A549 (cell line): ENCODE measurements around the gene SLC27A2. TPM values are rescaled to one million over a fixed set of nuclear protein-coding genes. Genes with fewer than 3 reads are reported as not detected.

Experiments used
- ATAC-seq, 2 experiments: fragments of 200-7000 bp in 1 of 2; fragments of >200 bp in 1 of 2; cut with Nextera tagmentation in 1 of 2; cut with Tn5 transposase in 1 of 2; 3 replicates each; pipeline versions ENCODE4 v1.8.0 to v1.9.1; 2018 to 2020; ENCODE audit warnings: mild to moderate bottlenecking in 1 of 2, moderate library complexity in 1 of 2
- CTCF ChIA-PET: fragments of 300-600 bp; sonication (Branson Sonifier 250); formaldehyde crosslinking; extraction: SDS; loops from one replicate; lab custom pipeline; 2021; ENCODE audit warnings: antibody characterized with exemption, inconsistent platforms; lab: Yijun Ruan, JAX
- POLR2A ChIA-PET: fragments of 350-600 bp; formaldehyde crosslinking; extraction: SDS; loops from one replicate; lab custom pipeline; 2021; ENCODE audit warnings: antibody characterized with exemption, inconsistent platforms; lab: Yijun Ruan, JAX
- DNase-seq, 2 experiments: peaks; one replicate each; pipeline versions ENCODE4 v3.0.0 to v3.0.0-alpha.2; 2011 to 2016; ENCODE audit warnings: low read depth in 1 of 2, low spot score in 1 of 2
- FAIRE-seq: peaks from 2 replicates; lab custom pipeline; 2011; peaks lifted over from hg19 to GRCh38; lab: Jason Lieb, UNC
- H3K27ac ChIP-seq, 2 experiments: fragments of >200 bp; sonication (Bioruptor Twin); formaldehyde crosslinking; 3 replicates each; pipeline ENCODE4 v1.5.1; 2016 to 2017
- H3K4me1 ChIP-seq: fragments of >200 bp; sonication (Bioruptor Twin); formaldehyde crosslinking; 3 replicates; pipeline ENCODE4 v1.6.1; 2016
- H3K4me2 ChIP-seq: fragments of >200 bp; sonication (Bioruptor Twin); formaldehyde crosslinking; 3 replicates; pipeline ENCODE4 v1.6.1; 2016
- H3K4me3 ChIP-seq: fragments of >200 bp; sonication (Bioruptor Twin); formaldehyde crosslinking; 3 replicates; pipeline ENCODE4 v1.5.1; 2016
- H3K9me3 ChIP-seq: fragments of >200 bp; sonication (Bioruptor Twin); formaldehyde crosslinking; 3 replicates; pipeline ENCODE4 v1.6.1; 2016
- CBX2 ChIP-seq: fragments of 200-600 bp; sonication (generic); IDR thresholded peaks from 2 replicates; pipeline ENCODE4 v1.6.1; 2016; ENCODE audit warnings: low read depth, mild to moderate bottlenecking, borderline replicate concordance
- CBX8 ChIP-seq: fragments of 200-600 bp; sonication (generic); IDR thresholded peaks from 2 replicates; pipeline ENCODE4 v1.6.1; 2016
- CEBPB ChIP-seq, 2 experiments: fragments of >200 bp in 1 of 2; sonication (Bioruptor Twin) in 1 of 2; formaldehyde crosslinking in 1 of 2; IDR thresholded peaks; 2 replicates each; pipeline ENCODE4 v1.6.1; 2012 to 2016
- CHD2 ChIP-seq: fragments of 150-350 bp; IDR thresholded peaks from 2 replicates; pipeline ENCODE4 v1.6.1; 2014; ENCODE audit warnings: low read length; ENCODE audit not compliant: partially characterized antibody
- CTCF ChIP-seq: fragments of >200 bp; sonication (Bioruptor Twin); formaldehyde crosslinking; IDR thresholded peaks from 3 replicates; pipeline ENCODE4 v1.5.1; 2016
- EHMT2 ChIP-seq: fragments of 200-600 bp; sonication (generic); IDR thresholded peaks from 2 replicates; pipeline ENCODE4 v1.6.1; 2016; ENCODE audit warnings: antibody characterized with exemption, low read depth, mild to moderate bottlenecking, moderate library complexity
- FOXS1 ChIP-seq: fragments of 250-450 bp; sonication (Bioruptor Pico); IDR thresholded peaks from 2 replicates; pipeline ENCODE4 v1.5.0; 2020; ENCODE audit warnings: mild to moderate bottlenecking, moderate library complexity
- GATA3 ChIP-seq: IDR thresholded peaks from 2 replicates; pipeline ENCODE4 v1.6.1; 2012; ENCODE audit warnings: borderline replicate concordance
- HDAC2 ChIP-seq: fragments of 200-600 bp; sonication (generic); IDR thresholded peaks from 2 replicates; pipeline ENCODE4 v1.6.1; 2016
- HOXB5 ChIP-seq: fragments of 250-450 bp; sonication (Bioruptor Pico); IDR thresholded peaks from 2 replicates; pipeline ENCODE4 v1.5.0; 2020; ENCODE audit warnings: mild to moderate bottlenecking, moderate library complexity
- KDM5A ChIP-seq: fragments of 200-600 bp; sonication (generic); IDR thresholded peaks from 2 replicates; pipeline ENCODE4 v1.6.1; 2016; ENCODE audit warnings: antibody characterized with exemption, mild to moderate bottlenecking
- MAFK ChIP-seq: fragments of 450-650 bp; IDR thresholded peaks from 2 replicates; pipeline ENCODE4 v1.6.1; 2014; ENCODE audit not compliant: partially characterized antibody
- MAZ ChIP-seq: fragments of 150-350 bp; IDR thresholded peaks from 2 replicates; pipeline ENCODE4 v1.6.1; 2014; ENCODE audit warnings: antibody characterized with exemption, low read depth, low read length, borderline replicate concordance
- NFE2L2 ChIP-seq: fragments of 150-350 bp; conservative IDR thresholded peaks from 2 replicates; pipeline ENCODE4 v1.6.1; 2014; ENCODE audit warnings: low read length
- NR3C1 ChIP-seq: fragments of >200 bp; sonication (Bioruptor Twin); formaldehyde crosslinking; IDR thresholded peaks from 3 replicates; pipeline ENCODE4 v1.6.1; 2017
- PHF8 ChIP-seq: fragments of 200-600 bp; sonication (generic); IDR thresholded peaks from 2 replicates; pipeline ENCODE4 v1.6.1; 2016; ENCODE audit warnings: low read depth, mild to moderate bottlenecking, antibody characterized with exemption, moderate library complexity, borderline replicate concordance
- POLR2AphosphoS2 ChIP-seq: conservative IDR thresholded peaks from 2 replicates; pipeline ENCODE4 v1.6.1; 2012; ENCODE audit warnings: low read length, improper control_type of control experiment, inconsistent platforms
- RCOR1 ChIP-seq: fragments of 150-350 bp; IDR thresholded peaks from 2 replicates; pipeline ENCODE4 v1.6.1; 2014; ENCODE audit warnings: antibody characterized with exemption, low read length, low read depth
- RFX5 ChIP-seq: fragments of 450-650 bp; IDR thresholded peaks from 2 replicates; pipeline ENCODE4 v1.7.1; 2014; ENCODE audit warnings: antibody characterized with exemption, mild to moderate bottlenecking, moderate library complexity
- RNF2 ChIP-seq: fragments of 200-600 bp; sonication (generic); IDR thresholded peaks from 2 replicates; pipeline ENCODE4 v1.6.1; 2016; ENCODE audit warnings: low read depth, mild to moderate bottlenecking, antibody characterized with exemption, moderate library complexity, borderline replicate concordance
- SREBF2 ChIP-seq: fragments of 450-650 bp; IDR thresholded peaks from 2 replicates; pipeline ENCODE4 v1.6.1; 2014; ENCODE audit warnings: mild to moderate bottlenecking, moderate library complexity
- TFCP2L1 ChIP-seq: fragments of 250-450 bp; sonication (Bioruptor Pico); IDR thresholded peaks from 2 replicates; pipeline ENCODE4 v1.5.0; 2021; ENCODE audit warnings: mild to moderate bottlenecking
- ZSCAN20 ChIP-seq: fragments of 250-450 bp; sonication (Bioruptor Pico); IDR thresholded peaks from 2 replicates; pipeline ENCODE4 v1.8.0; 2022; ENCODE audit warnings: mild to moderate bottlenecking, moderate library complexity
- WGBS: methylation state at CpG from one replicate; pipeline ENCODE4 v1.1.6; 2017; ENCODE audit errors: missing lambda C conversion rate; 5-methylcytosine and 5-hydroxymethylcytosine counted together
- polyA plus RNA-seq, 4 experiments: library from polyadenylated mRNA; depleted of rRNA in 3 of 4; stranded (reverse); fragments of >200 nt; fragmentation: RNase III in 1 of 4; extraction: RNeasy Plus Mini Kit Qiagen cat#74134 plus additional on column Dnase treatment in 1 of 4; gene quantifications; 2 replicates in 3 of 4; 3 replicates in 1 of 4; pipeline ENCODE4 v1.2.3, GENCODE V29; 2011 to 2017
- TF ChIP-seq, protein P1 (sequence below): IDR thresholded peaks from 2 replicates; pipeline ENCODE4 v1.6.1; 2012
- TF ChIP-seq, protein P2 (sequence below): fragments of 200-600 bp; sonication (generic); IDR thresholded peaks from 2 replicates; pipeline ENCODE4 v1.6.1; 2016; ENCODE audit warnings: antibody characterized with exemption, mild to moderate bottlenecking, moderate library complexity
- TF ChIP-seq, protein P3 (sequence below): IDR thresholded peaks from 2 replicates; pipeline ENCODE4 v1.6.1; 2012
- TF ChIP-seq, protein P4 (sequence below): fragments of >200 bp; sonication (Bioruptor Twin); formaldehyde crosslinking; IDR thresholded peaks from 3 replicates; pipeline ENCODE4 v1.6.1; 2016
- TF ChIP-seq, protein P5 (sequence below): fragments of 250-450 bp; sonication (Bioruptor Pico); IDR thresholded peaks from 2 replicates; pipeline ENCODE4 v1.5.0; 2020; ENCODE audit warnings: low read depth, mild to moderate bottlenecking, moderate library complexity

Gene SLC27A2
- polyA plus RNA-seq, 2 of the 4 experiments (the other 2 are of a cell fraction) = 36.0 to 44.1 TPM

DNA sequence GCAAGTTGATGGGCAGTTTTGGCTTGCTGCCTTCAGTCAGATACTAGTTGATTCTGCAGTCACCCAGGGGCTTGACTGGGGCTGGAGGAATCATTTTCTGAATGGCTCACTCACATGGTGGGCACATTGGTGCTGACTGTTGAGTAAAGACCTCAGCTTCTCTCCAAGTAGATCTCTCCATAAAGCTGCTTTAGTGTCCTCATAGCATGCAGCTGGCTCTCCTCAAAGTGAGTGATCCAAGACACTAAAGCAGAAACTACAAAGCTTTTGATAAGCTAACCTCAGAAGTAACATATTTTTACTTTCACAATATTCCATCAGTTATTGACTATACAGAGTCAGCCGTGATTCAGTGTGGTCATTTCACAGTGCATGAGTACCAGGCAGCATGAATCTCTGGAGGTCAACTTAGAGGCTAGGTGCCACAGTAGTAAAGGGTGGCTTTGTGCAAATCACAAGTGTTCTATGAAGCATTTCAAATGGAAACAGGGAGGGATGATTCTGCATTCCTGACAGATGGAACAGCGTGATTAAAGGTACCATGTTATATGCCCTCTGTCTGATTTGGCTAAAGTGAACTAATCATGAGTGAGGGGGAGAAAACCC lies 38.6 kb upstream of the SLC27A2 start:
- ChIA-PET CTCF (interaction anchor here (0.6 to 5.6 kb wide), 6 partner anchors 9 to 173 kb away, joined by 3 to 25 read pairs (median 3); no protein-coding TSS in a partner anchor), POLR2A (no interaction called here)
- Histone ChIP-seq H3K4me3 (no peak overlapping the region), H3K27ac (peak overlapping the region in 1 of 2 experiments; percentile 15; a peak in 3 of 6 replicates), H3K4me1 (peaks cover 25% of the 10 kb centered on the region), H3K9me3 (no peaks in the 10 kb centered on the region), H3K4me2 (no peak overlapping the region)
- TF ChIP-seq, protein P1, sequence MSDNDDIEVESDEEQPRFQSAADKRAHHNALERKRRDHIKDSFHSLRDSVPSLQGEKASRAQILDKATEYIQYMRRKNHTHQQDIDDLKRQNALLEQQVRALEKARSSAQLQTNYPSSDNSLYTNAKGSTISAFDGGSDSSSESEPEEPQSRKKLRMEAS = no peak
- TF ChIP-seq, protein P2, sequence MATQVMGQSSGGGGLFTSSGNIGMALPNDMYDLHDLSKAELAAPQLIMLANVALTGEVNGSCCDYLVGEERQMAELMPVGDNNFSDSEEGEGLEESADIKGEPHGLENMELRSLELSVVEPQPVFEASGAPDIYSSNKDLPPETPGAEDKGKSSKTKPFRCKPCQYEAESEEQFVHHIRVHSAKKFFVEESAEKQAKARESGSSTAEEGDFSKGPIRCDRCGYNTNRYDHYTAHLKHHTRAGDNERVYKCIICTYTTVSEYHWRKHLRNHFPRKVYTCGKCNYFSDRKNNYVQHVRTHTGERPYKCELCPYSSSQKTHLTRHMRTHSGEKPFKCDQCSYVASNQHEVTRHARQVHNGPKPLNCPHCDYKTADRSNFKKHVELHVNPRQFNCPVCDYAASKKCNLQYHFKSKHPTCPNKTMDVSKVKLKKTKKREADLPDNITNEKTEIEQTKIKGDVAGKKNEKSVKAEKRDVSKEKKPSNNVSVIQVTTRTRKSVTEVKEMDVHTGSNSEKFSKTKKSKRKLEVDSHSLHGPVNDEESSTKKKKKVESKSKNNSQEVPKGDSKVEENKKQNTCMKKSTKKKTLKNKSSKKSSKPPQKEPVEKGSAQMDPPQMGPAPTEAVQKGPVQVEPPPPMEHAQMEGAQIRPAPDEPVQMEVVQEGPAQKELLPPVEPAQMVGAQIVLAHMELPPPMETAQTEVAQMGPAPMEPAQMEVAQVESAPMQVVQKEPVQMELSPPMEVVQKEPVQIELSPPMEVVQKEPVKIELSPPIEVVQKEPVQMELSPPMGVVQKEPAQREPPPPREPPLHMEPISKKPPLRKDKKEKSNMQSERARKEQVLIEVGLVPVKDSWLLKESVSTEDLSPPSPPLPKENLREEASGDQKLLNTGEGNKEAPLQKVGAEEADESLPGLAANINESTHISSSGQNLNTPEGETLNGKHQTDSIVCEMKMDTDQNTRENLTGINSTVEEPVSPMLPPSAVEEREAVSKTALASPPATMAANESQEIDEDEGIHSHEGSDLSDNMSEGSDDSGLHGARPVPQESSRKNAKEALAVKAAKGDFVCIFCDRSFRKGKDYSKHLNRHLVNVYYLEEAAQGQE = no peak
- TF ChIP-seq, protein P3, sequence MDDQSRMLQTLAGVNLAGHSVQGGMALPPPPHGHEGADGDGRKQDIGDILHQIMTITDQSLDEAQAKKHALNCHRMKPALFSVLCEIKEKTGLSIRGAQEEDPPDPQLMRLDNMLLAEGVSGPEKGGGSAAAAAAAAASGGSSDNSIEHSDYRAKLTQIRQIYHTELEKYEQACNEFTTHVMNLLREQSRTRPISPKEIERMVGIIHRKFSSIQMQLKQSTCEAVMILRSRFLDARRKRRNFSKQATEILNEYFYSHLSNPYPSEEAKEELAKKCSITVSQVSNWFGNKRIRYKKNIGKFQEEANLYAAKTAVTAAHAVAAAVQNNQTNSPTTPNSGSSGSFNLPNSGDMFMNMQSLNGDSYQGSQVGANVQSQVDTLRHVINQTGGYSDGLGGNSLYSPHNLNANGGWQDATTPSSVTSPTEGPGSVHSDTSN = no peak
- TF ChIP-seq CBX2 (no peak), MAZ (no peak), CEBPB (IDR thresholded peaks at IDR 0.05) (no peak), RFX5 (no peak), EHMT2 (no peak), NR3C1 (no peak), RCOR1 (no peak), CBX8 (no peak), MAFK (no peak), TFCP2L1 (no peak), GATA3 (no peak), FOXS1 (CRISPR knock-in tag) (no peak), SREBF2 (no peak)
- 89% methylated on average over 2 of the region's 2 CpGs for WGBS
- FAIRE-seq (no peak), DNase-seq (no peak), ATAC-seq (no peak)

DNA sequence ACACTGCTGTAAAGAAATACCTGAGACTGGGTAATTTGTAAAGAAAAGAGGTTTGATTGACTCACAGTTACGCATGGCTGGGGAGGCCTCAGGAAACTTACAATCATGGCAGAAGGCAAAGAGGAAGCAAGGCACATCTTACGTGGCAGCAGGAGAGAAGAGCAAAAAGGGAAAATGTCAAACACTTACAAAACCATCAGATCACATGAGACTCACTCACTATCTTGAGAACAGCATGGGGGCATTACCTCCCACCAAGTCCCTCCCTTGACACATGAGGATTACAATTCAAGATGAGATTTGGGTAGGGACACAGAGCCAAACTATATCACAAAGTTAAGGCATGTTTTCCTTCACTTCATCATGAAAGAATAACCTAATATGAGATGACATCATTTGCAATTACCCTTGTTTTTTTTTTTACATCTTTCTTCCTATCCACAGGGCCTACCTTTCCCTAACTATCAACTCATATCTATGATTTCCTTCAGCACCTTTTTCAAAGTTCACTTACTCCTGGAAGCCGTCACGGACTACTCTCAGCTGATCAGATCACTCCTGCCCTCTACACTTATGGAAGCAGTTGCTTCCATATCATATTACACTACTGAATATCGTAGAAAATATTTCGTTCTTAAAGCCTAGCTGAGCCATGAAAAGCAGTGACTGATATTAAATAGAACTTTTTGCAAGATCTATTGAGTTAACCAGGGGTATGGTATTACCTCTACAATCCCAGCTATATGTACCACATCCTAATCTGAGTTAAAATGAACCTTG lies 37.5 kb upstream of the SLC27A2 start:
- H3K9me3 ChIP-seq = no peaks in the 10 kb centered on the region
- ChIA-PET POLR2A (no interaction called here), CTCF (interaction anchor here (0.6 to 5.6 kb wide), 40 partner anchors 7 to 1283 kb away, joined by 3 to 25 read pairs (median 5); no protein-coding TSS in a partner anchor)
- peaks cover 28% of the 10 kb centered on the region for H3K4me1 ChIP-seq
- no peak for DNase-seq
- no peak for FAIRE-seq
- no peak overlapping the region for H3K4me3 ChIP-seq
- WGBS = 65% methylated on average over 6 of the region's 6 CpGs
- H3K4me2 ChIP-seq = peak overlapping the region; percentile 47; the same call in 2 of the 3 replicates
- H3K27ac ChIP-seq = peak overlapping the region; percentile 49 to 58; a peak in 5 of 6 replicates
- ATAC-seq = no peak
- TF ChIP-seq RFX5 = no peak
- TF ChIP-seq SREBF2 = no peak
- no peak for TF ChIP-seq HOXB5 (CRISPR knock-in tag)
- no peak for TF ChIP-seq CTCF
- TF ChIP-seq, protein P4, sequence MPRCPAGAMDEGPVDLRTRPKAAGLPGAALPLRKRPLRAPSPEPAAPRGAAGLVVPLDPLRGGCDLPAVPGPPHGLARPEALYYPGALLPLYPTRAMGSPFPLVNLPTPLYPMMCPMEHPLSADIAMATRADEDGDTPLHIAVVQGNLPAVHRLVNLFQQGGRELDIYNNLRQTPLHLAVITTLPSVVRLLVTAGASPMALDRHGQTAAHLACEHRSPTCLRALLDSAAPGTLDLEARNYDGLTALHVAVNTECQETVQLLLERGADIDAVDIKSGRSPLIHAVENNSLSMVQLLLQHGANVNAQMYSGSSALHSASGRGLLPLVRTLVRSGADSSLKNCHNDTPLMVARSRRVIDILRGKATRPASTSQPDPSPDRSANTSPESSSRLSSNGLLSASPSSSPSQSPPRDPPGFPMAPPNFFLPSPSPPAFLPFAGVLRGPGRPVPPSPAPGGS = no peak
- no peak for TF ChIP-seq CHD2
- no peak for TF ChIP-seq RNF2
- no peak for TF ChIP-seq POLR2AphosphoS2
- TF ChIP-seq PHF8 = no peak
- no peak for TF ChIP-seq NFE2L2
- TF ChIP-seq ZSCAN20 (CRISPR knock-in tag) = no peak
- TF ChIP-seq, protein P5, sequence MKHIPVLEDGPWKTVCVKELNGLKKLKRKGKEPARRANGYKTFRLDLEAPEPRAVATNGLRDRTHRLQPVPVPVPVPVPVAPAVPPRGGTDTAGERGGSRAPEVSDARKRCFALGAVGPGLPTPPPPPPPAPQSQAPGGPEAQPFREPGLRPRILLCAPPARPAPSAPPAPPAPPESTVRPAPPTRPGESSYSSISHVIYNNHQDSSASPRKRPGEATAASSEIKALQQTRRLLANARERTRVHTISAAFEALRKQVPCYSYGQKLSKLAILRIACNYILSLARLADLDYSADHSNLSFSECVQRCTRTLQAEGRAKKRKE (CRISPR knock-in tag) = no peak
- TF ChIP-seq HDAC2 = no peak
- TF ChIP-seq KDM5A = no peak
- no peak for TF ChIP-seq CBX2
